Keratinocyte (primary cell): Measurements from ENCODE around the gene LCE1E. TPM values are rescaled to one million over a fixed set of nuclear protein-coding genes. Genes with fewer than 3 reads are reported as not detected.
A peak's percentile ranks its signal among the peaks of the same experiment; 100 is the strongest.

Experiments
- DNase-seq: peaks from one replicate; pipeline ENCODE4 v3.0.0-alpha.2; 2011; ENCODE audit warnings: low read depth, missing footprints, low spot score
- FAIRE-seq: peaks from 2 replicates; lab custom pipeline; 2011; peaks lifted over from hg19 to GRCh38; lab: Jason Lieb, UNC
- H2AFZ ChIP-seq: 2 replicates; pipeline ENCODE4 v1.6.0; 2012; ENCODE audit warnings: low read length, control low read depth, inconsistent platforms; ENCODE audit not compliant: control insufficient read depth
- H3K27ac ChIP-seq: 2 replicates; pipeline ENCODE4 v1.5.1; 2011; ENCODE audit warnings: low read length; ENCODE audit not compliant: control insufficient read depth, insufficient read depth
- H3K27me3 ChIP-seq: 3 replicates; pipeline ENCODE4 v1.6.0; 2011; ENCODE audit warnings: low read length; ENCODE audit not compliant: control insufficient read depth, insufficient read depth; ENCODE audit errors: extremely low read depth
- H3K36me3 ChIP-seq, 2 experiments: 2 replicates in 1 of 2; 3 replicates in 1 of 2; pipeline ENCODE4 v1.5.1; 2011; ENCODE audit warnings: low read length in 2 of 2, mild to moderate bottlenecking in 1 of 2; ENCODE audit not compliant: control insufficient read depth in 2 of 2, insufficient read depth in 2 of 2; ENCODE audit errors: extremely low read depth in 1 of 2
- H3K4me1 ChIP-seq: 3 replicates; pipeline ENCODE4 v1.5.1; 2011; ENCODE audit warnings: low read length; ENCODE audit not compliant: control insufficient read depth, insufficient read depth; ENCODE audit errors: extremely low read depth
- H3K4me2 ChIP-seq: 3 replicates; pipeline ENCODE4 v1.6.0; 2011; ENCODE audit warnings: low read depth, low read length; ENCODE audit not compliant: control insufficient read depth, insufficient read depth; ENCODE audit errors: extremely low read depth
- H3K4me3 ChIP-seq, 3 experiments: fragments of 200-600 bp in 1 of 3; sonication (generic) in 1 of 3; 2 replicates in 2 of 3; 3 replicates in 1 of 3; pipeline ENCODE4 v1.5.1; 2011 to 2016; ENCODE audit warnings: low read length in 3 of 3, mild to moderate bottlenecking in 3 of 3, control low read depth in 2 of 3, inconsistent platforms in 1 of 3, low read depth in 1 of 3, mixed read lengths in 1 of 3, mixed run types in 1 of 3, moderate library complexity in 1 of 3; ENCODE audit not compliant: control insufficient read depth in 2 of 3, insufficient read depth in 2 of 3; ENCODE audit errors: extremely low read depth in 1 of 3
- H3K79me2 ChIP-seq: 2 replicates; pipeline ENCODE4 v1.6.0; 2012; ENCODE audit warnings: low read length; ENCODE audit not compliant: control insufficient read depth, insufficient read depth
- H3K9ac ChIP-seq: 3 replicates; pipeline ENCODE4 v1.6.0; 2011; ENCODE audit warnings: low read length; ENCODE audit not compliant: control insufficient read depth, insufficient read depth; ENCODE audit errors: extremely low read depth
- H3K9me1 ChIP-seq: 3 replicates; pipeline ENCODE4 v1.6.0; 2011; ENCODE audit warnings: low read length; ENCODE audit not compliant: control insufficient read depth, insufficient read depth; ENCODE audit errors: extremely low read depth
- H3K9me3 ChIP-seq: 2 replicates; pipeline ENCODE4 v1.5.1; 2012; ENCODE audit warnings: low read depth, low read length; ENCODE audit not compliant: control insufficient read depth
- H4K20me1 ChIP-seq: 3 replicates; pipeline ENCODE4 v1.6.0; 2011; ENCODE audit warnings: low read length; ENCODE audit not compliant: control insufficient read depth, insufficient read depth; ENCODE audit errors: extremely low read depth
- CTCF ChIP-seq, 3 experiments: IDR thresholded peaks in 1 of 3; conservative IDR thresholded peaks in 1 of 3; optimal IDR thresholded peaks in 1 of 3; 2 replicates in 2 of 3; 3 replicates in 1 of 3; pipeline versions ENCODE3 to v1.5.1; 2011; ENCODE audit warnings: low read length in 3 of 3, mild to moderate bottlenecking in 3 of 3, moderate library complexity in 2 of 3, control low read depth in 1 of 3, inconsistent platforms in 1 of 3; ENCODE audit not compliant: insufficient read depth in 2 of 3; ENCODE audit errors: extremely low read depth in 1 of 3
- EZH2 ChIP-seq: IDR thresholded peaks from one replicate; pipeline ENCODE4 v1.6.1; 2012; ENCODE audit warnings: inconsistent platforms, mild to moderate bottlenecking, low read length, moderate library complexity
- dilution Hi-C: fragments of 300-500 bp; cut with MboI; formaldehyde crosslinking; loops from one replicate; pipeline ENCODE4 v1.7.0; 2020; ENCODE audit warnings: low sequenced_read_pairs; ENCODE audit not compliant: extremely low pct_ligation_motif_present
- polyA plus RNA-seq, 5 experiments: library from polyadenylated mRNA; depleted of rRNA in 3 of 5; stranded (reverse) in 3 of 5; stranded (forward) in 1 of 5; unstranded in 1 of 5; fragments of >200 nt; gene quantifications; 1 replicate in 1 of 5; 2 replicates in 3 of 5; 3 replicates in 1 of 5; pipeline versions ENCODE4 v1.2.1 to v1.2.3, GENCODE V29; 2011 to 2012; ENCODE audit warnings: missing spikeins in 2 of 5, low read depth in 1 of 5, low replicate concordance in 1 of 5

LCE1E gene
- polyA plus RNA-seq, 1 donor (not counting 4 experiments of a cell fraction or from before 2014, with no cell fraction given) = 1.0 TPM

- Histone ChIP-seq H2AFZ (no peak overlapping the region), H3K9ac (no peak overlapping the region), H3K9me3 (no peaks in the 10 kb centered on the region), H4K20me1 (no peaks in the 10 kb centered on the region), H3K9me1 (no peaks in the 10 kb centered on the region), H3K4me3 (no peak overlapping the region), H3K27me3 (no peaks in the 10 kb centered on the region), H3K79me2 (no peaks in the 10 kb centered on the region), H3K27ac (no peak overlapping the region), H3K36me3 (no peaks in the 10 kb centered on the region), H3K4me1 (no peaks in the 10 kb centered on the region), H3K4me2 (no peak overlapping the region)
- DNase-seq (no peak), FAIRE-seq (peak; percentile 73)
- TF ChIP-seq EZH2 = no peak
- no peak for TF ChIP-seq CTCF (optimal IDR thresholded peaks at IDR 0.05 in 1 of 3, IDR thresholded peaks at IDR 0.05 in 1 of 3, conservative IDR thresholded peaks at IDR 0.05 in 1 of 3; ENCODE audit: extremely low read depth in 1 of 3, insufficient read depth in 2 of 3, low read length in 3 of 3)
- dilution Hi-C loops = no loop called here
These were observed 38.9 kb downstream of the LCE1E start for GRCh38 chr1:152824964-152825363.

GRCh38 chr1:152827173-152827572 is 41.1 kb downstream of the LCE1E start, which contains the start of gene LCE1A:
LCE1A (plus strand) TSS chr1:152827473; CDS start chr1:152827473, 0 bp downstream.
- Histone ChIP-seq H3K79me2 (no peaks in the 10 kb centered on the region), H3K27ac (no peak within 1 kb of the TSS), H3K9ac (no peak within 1 kb of the TSS), H3K4me1 (no peaks in the 10 kb centered on the region), H3K9me1 (no peaks in the 10 kb centered on the region), H3K36me3 (no peaks in the 10 kb centered on the region), H3K27me3 (no peaks in the 10 kb centered on the region), H3K4me2 (no peak within 1 kb of the TSS), H2AFZ (no peak within 1 kb of the TSS), H4K20me1 (no peaks in the 10 kb centered on the region), H3K4me3 (no peak within 1 kb of the TSS), H3K9me3 (no peaks in the 10 kb centered on the region)
- TF ChIP-seq CTCF (optimal IDR thresholded peaks at IDR 0.05 in 1 of 3, IDR thresholded peaks at IDR 0.05 in 1 of 3, conservative IDR thresholded peaks at IDR 0.05 in 1 of 3; ENCODE audit: extremely low read depth in 1 of 3, insufficient read depth in 2 of 3, low read length in 3 of 3) = no peak
- TF ChIP-seq EZH2 = no peak
- DNase-seq (no peak), FAIRE-seq (no peak)
- dilution Hi-C loops = no loop called here
